ENCODE results near the gene ZNF200.

DNA sequence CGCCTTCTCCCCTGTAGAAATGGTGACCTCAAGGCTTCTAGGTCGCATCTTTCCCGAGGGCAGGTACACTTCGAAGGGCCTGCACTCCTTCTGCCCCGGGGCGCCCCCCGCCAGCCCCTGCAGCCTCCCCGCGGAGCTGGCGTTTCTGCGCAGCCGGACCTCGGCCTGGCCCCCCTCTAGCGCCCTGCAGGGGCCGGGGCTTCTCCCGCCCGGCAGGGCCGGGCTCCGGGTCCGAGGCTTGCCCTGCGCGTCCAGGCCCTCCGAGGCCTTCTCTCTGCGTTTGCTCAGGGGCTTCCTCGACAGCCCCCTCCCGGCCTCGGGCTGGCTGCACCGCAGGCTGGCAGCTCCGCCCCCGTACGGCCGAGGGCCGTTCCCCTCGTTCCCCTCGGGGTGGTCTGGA is 19.4 kb upstream of the ZNF200 start:
- TF ChIP-seq, protein P1, sequence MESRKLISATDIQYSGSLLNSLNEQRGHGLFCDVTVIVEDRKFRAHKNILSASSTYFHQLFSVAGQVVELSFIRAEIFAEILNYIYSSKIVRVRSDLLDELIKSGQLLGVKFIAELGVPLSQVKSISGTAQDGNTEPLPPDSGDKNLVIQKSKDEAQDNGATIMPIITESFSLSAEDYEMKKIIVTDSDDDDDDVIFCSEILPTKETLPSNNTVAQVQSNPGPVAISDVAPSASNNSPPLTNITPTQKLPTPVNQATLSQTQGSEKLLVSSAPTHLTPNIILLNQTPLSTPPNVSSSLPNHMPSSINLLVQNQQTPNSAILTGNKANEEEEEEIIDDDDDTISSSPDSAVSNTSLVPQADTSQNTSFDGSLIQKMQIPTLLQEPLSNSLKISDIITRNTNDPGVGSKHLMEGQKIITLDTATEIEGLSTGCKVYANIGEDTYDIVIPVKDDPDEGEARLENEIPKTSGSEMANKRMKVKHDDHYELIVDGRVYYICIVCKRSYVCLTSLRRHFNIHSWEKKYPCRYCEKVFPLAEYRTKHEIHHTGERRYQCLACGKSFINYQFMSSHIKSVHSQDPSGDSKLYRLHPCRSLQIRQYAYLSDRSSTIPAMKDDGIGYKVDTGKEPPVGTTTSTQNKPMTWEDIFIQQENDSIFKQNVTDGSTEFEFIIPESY (IDR thresholded peaks at IDR 0.05), result no peak
- no peak for TF ChIP-seq EGR1 (IDR thresholded peaks at IDR 0.05; ENCODE audit: low read depth in 2 of 2)
